Measurements from ENCODE around the gene SHPK.

The SHPK gene

DNA sequence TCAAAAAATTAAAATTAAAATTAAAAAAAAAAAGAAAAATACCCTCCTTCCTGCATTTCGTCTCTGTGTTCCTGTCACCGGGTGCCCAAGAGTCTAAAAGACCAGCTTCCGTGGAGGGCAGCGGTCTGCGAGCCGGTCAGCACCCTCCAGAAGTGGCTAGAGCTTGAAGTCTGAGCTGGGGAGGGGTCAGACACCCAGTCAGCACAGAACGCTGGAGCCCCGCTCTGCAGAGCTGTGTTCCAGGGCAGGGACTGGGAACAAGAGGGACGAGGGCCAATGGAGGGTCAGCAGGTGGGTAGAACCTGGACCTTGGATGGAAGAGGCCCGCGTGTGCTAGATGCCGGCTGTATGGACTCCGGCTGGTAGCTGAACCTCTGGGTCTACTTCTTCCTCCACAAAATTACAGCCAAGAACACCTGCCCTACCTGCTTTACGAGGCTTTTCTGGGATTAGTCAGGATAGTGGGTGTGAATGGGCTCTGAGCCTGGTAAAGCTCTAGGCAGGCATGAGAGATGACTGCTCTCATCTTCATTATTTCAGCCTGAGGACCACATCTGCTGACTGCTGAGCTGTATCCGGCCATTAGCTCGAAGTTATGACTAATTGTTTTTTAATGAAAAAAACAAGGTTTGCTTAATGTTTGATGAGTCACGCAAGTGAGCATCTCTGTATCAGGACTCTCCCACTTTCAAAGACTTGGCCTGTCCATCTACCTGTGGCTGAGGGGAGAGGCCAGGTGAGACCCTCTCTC, 32.8 kb downstream of the SHPK start:
- Histone ChIP-seq H3K27me3 (replicated peaks; ENCODE audit: insufficient read depth, low read length) (no peaks in the 10 kb centered on the region), H2AFZ (ENCODE audit: low read length) (no peak overlapping the region), H3K4me2 (ENCODE audit: low read depth, low read length) (no peak overlapping the region), H3K9me3 (replicated peaks; ENCODE audit: insufficient read depth, low read length) (no peaks in the 10 kb centered on the region), H3K79me2 (ENCODE audit: low read length) (no peaks in the 10 kb centered on the region), H3K27ac (ENCODE audit: low read length) (no peak overlapping the region), H3K9me2 (replicated peaks; ENCODE audit: insufficient read depth, low read length) (no peaks in the 10 kb centered on the region), H3K36me3 (replicated peaks; ENCODE audit: insufficient read depth, low read length) (no peaks in the 10 kb centered on the region), H3F3A (ENCODE audit: insufficient read depth, low read length) (no peaks in the 10 kb centered on the region), H3K9ac (ENCODE audit: low read length) (no peak overlapping the region), H4K20me1 (ENCODE audit: insufficient read depth, low read length) (no peaks in the 10 kb centered on the region), H3K4me3 (ENCODE audit: low read length) (no peak overlapping the region), H3K4me1 (ENCODE audit: low read length) (no peaks in the 10 kb centered on the region)
- TF ChIP-seq EZH2 (optimal IDR thresholded peaks at IDR 0.05; ENCODE audit: low read depth, low read length) (no peak), EZH2phosphoT487 (IDR thresholded peaks at IDR 0.05; ENCODE audit: low read length) (no peak)
- TF ChIP-seq, protein P1, sequence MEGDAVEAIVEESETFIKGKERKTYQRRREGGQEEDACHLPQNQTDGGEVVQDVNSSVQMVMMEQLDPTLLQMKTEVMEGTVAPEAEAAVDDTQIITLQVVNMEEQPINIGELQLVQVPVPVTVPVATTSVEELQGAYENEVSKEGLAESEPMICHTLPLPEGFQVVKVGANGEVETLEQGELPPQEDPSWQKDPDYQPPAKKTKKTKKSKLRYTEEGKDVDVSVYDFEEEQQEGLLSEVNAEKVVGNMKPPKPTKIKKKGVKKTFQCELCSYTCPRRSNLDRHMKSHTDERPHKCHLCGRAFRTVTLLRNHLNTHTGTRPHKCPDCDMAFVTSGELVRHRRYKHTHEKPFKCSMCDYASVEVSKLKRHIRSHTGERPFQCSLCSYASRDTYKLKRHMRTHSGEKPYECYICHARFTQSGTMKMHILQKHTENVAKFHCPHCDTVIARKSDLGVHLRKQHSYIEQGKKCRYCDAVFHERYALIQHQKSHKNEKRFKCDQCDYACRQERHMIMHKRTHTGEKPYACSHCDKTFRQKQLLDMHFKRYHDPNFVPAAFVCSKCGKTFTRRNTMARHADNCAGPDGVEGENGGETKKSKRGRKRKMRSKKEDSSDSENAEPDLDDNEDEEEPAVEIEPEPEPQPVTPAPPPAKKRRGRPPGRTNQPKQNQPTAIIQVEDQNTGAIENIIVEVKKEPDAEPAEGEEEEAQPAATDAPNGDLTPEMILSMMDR (IDR thresholded peaks at IDR 0.05; ENCODE audit: low read length): no peak
- DNase-seq: no peak

DNA sequence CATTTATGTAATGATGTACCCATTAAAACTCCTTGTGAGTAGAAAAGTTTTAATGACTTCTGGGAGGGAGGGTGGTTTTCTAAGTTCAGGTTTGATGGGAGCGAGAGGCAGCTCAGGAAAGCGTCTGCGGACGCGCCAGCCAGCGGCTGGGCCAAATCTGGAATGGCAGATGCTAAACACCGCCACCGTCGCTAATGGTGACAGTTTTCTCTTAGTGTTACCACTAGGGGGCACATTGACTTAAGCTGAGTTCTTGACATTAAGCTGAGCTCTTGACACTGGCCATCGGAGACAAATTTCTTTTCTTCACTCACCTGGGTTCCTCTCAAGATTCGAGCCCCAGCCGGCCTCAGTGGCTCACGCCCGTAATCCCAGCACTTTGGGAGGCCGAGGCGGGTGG, 33.6 kb downstream of the SHPK start:
- Histone ChIP-seq H3K9me2 (replicated peaks; ENCODE audit: insufficient read depth, low read length) (no peaks in the 10 kb centered on the region), H3K9me3 (replicated peaks; ENCODE audit: insufficient read depth, low read length) (no peaks in the 10 kb centered on the region), H3K4me2 (ENCODE audit: low read depth, low read length) (no peak overlapping the region), H4K20me1 (ENCODE audit: insufficient read depth, low read length) (no peaks in the 10 kb centered on the region), H3K4me1 (ENCODE audit: low read length) (no peaks in the 10 kb centered on the region), H3K4me3 (ENCODE audit: low read length) (no peak overlapping the region), H3F3A (ENCODE audit: insufficient read depth, low read length) (no peaks in the 10 kb centered on the region), H3K27ac (ENCODE audit: low read length) (no peak overlapping the region), H2AFZ (ENCODE audit: low read length) (no peak overlapping the region), H3K36me3 (replicated peaks; ENCODE audit: insufficient read depth, low read length) (no peaks in the 10 kb centered on the region), H3K9ac (ENCODE audit: low read length) (no peak overlapping the region), H3K27me3 (replicated peaks; ENCODE audit: insufficient read depth, low read length) (no peaks in the 10 kb centered on the region), H3K79me2 (ENCODE audit: low read length) (no peaks in the 10 kb centered on the region)
- TF ChIP-seq, protein P1 (IDR thresholded peaks at IDR 0.05; ENCODE audit: low read length): peak; percentile 46
- TF ChIP-seq EZH2phosphoT487 (IDR thresholded peaks at IDR 0.05; ENCODE audit: low read length) (no peak), EZH2 (optimal IDR thresholded peaks at IDR 0.05; ENCODE audit: low read depth, low read length) (no peak)
- DNase-seq: peak; percentile 37

DNA sequence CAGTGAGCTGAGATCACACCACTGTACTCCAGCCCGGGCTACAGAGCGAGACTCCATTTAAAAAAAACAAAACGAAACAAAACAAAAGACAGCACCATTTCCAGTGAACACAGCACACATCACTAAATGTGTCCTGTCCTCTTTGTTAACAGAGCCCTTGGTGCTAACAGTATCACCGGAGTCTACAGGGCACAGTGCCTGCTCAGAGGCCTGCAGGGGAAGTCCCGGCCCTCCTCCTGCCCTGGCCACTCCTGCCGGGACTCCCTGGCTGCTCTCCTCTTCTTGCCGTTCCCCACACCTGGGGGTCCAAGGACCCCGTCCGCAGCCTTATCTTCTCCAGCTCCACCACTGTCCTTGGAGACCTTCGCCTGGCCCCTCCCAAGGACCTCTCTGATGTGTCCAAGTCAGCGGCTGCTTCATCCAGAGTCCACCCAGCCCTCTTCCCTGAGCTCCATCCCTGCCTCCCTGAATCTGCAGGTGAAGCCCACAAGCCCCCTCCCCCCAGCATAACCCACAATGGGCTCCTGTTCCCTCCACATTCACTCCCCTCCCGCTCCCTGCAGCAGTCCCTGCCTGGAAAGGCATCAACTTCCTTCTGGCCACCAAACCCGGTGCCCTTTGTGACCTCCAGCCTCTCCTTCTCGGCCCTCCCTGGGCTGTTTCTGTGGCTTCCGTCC, 35.4 kb downstream of the SHPK start:
- Histone ChIP-seq H3K79me2 (ENCODE audit: low read length) (no peaks in the 10 kb centered on the region), H3F3A (ENCODE audit: insufficient read depth, low read length) (no peaks in the 10 kb centered on the region), H3K27ac (ENCODE audit: low read length) (no peak overlapping the region), H3K4me2 (ENCODE audit: low read depth, low read length) (no peak overlapping the region), H3K4me3 (ENCODE audit: low read length) (no peak overlapping the region), H4K20me1 (ENCODE audit: insufficient read depth, low read length) (no peaks in the 10 kb centered on the region), H3K9ac (ENCODE audit: low read length) (no peak overlapping the region), H3K9me3 (replicated peaks; ENCODE audit: insufficient read depth, low read length) (no peaks in the 10 kb centered on the region), H3K4me1 (ENCODE audit: low read length) (no peaks in the 10 kb centered on the region), H2AFZ (ENCODE audit: low read length) (no peak overlapping the region), H3K27me3 (replicated peaks; ENCODE audit: insufficient read depth, low read length) (no peaks in the 10 kb centered on the region), H3K9me2 (replicated peaks; ENCODE audit: insufficient read depth, low read length) (no peaks in the 10 kb centered on the region), H3K36me3 (replicated peaks; ENCODE audit: insufficient read depth, low read length) (no peaks in the 10 kb centered on the region)
- TF ChIP-seq EZH2phosphoT487 (IDR thresholded peaks at IDR 0.05; ENCODE audit: low read length): no peak
- no peak for TF ChIP-seq EZH2 (optimal IDR thresholded peaks at IDR 0.05; ENCODE audit: low read depth, low read length)
- TF ChIP-seq, protein P1 (IDR thresholded peaks at IDR 0.05; ENCODE audit: low read length): no peak
- no peak for DNase-seq

Measured in MM.1S (cell line).